ENCODE data around the gene CT47C1. TPM values are rescaled to one million over a fixed set of nuclear protein-coding genes. Genes with fewer than 3 reads are reported as not detected.

CT47C1 gene
- total and polyA plus RNA-seq, 2 of the 8 experiments (the other 6 are each of a cell fraction or from before 2014, with no cell fraction given) = not detected

DNA sequence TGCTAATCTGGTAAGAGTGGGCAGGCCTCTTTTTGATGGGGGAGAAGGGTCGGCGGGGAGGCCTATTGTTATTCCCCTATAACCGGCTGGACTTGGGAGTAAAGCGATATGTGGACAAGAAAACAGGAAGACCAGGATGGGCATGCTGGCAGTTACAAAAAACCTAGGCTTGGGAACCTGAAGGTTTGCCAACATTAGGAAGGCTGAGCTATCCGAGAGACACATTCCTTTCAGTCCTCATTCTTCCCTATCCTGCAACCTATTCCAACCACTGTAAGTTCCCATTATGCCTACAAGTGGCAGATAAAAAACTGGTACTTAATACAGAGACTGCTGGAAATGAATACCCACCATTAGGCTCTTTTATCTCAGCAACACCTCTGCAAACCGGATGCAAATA, 32.4 kb upstream of the CT47C1 start:
- 85% methylated on average over 2 of the region's 6 CpGs; no CpG with 5 or more reads in 1 of the 2 experiments for WGBS, 2 experiments (ENCODE audit: extremely low coverage in 1 of 2, insufficient coverage in 1 of 2, insufficient read length in 1 of 2, insufficient replicate concordance in 2 of 2, low coverage in 1 of 2, low lambda C conversion rate in 2 of 2, missing lambda C conversion rate in 1 of 2)
- Histone ChIP-seq H2AK5ac (ENCODE audit: low read depth, low read length) (no peak overlapping the region), H4K91ac (replicated peaks; ENCODE audit: insufficient read length, low read length) (no peak overlapping the region), H3K23ac (ENCODE audit: insufficient read length) (no peak overlapping the region), H3K14ac (ENCODE audit: insufficient read length) (no peak overlapping the region), H3K79me1 (ENCODE audit: low read depth, low read length) (no peaks in the 10 kb centered on the region), H2BK5ac (ENCODE audit: low read depth, low read length) (no peak overlapping the region), H2BK120ac (replicated peaks; ENCODE audit: low read depth, low read length) (no peak overlapping the region), H2AFZ (ENCODE audit: low read length) (no peak overlapping the region), H3K4me3 (ENCODE audit: extremely low read depth in 1 of 4, insufficient read depth in 2 of 4, low read depth in 3 of 4, low read length in 4 of 4) (no peak overlapping the region), H4K8ac (ENCODE audit: extremely low read depth, insufficient read depth, low read length) (no peak overlapping the region), H3K27me3 (replicated peaks in 1 of 4; ENCODE audit: control insufficient read depth in 3 of 4, extremely low read depth in 1 of 4, insufficient read depth in 3 of 4, low read length in 3 of 4) (no peaks in the 10 kb centered on the region), H4K20me1 (replicated peaks in 1 of 2; ENCODE audit: control insufficient read depth in 1 of 2, insufficient read depth in 2 of 2, low read length in 2 of 2) (no peaks in the 10 kb centered on the region), H4K5ac (ENCODE audit: insufficient read length, low read depth, low read length) (no peak overlapping the region), H3K23me2 (ENCODE audit: low read depth, low read length) (no peaks in the 10 kb centered on the region), H3K36me3 (ENCODE audit: control insufficient read depth in 2 of 4, insufficient read depth in 4 of 4, low read length in 3 of 4) (no peaks in the 10 kb centered on the region), H2BK20ac (ENCODE audit: low read length) (no peak overlapping the region), H2BK12ac (ENCODE audit: low read depth, low read length) (no peak overlapping the region), H3K56ac (replicated peaks; ENCODE audit: insufficient read length, low read depth, low read length) (no peak overlapping the region), H2BK15ac (ENCODE audit: low read length) (no peak overlapping the region), H3K27ac (ENCODE audit: low read depth, low read length) (no peak overlapping the region), H3K4me2 (ENCODE audit: insufficient read depth in 1 of 2, low read depth in 2 of 2, low read length in 2 of 2) (no peak overlapping the region), H3K18ac (ENCODE audit: extremely low read depth, low read length) (no peak overlapping the region), H3K4me1 (replicated peaks in 1 of 4; ENCODE audit: control insufficient read depth in 3 of 4, insufficient read depth in 4 of 4, low read length in 3 of 4) (no peaks in the 10 kb centered on the region), H3K79me2 (ENCODE audit: control insufficient read depth in 1 of 2, insufficient read depth in 2 of 2, low read length in 2 of 2) (no peaks in the 10 kb centered on the region), H3K9ac (replicated peaks in 1 of 4; ENCODE audit: extremely low read depth in 1 of 4, low read depth in 3 of 4, low read length in 3 of 4) (no peak overlapping the region), H3K4ac (replicated peaks; ENCODE audit: insufficient read length, low read depth, low read length) (no peak overlapping the region), H3K9me3 (ENCODE audit: insufficient read depth in 2 of 2, low read depth in 1 of 2, low read length in 1 of 2) (no peaks in the 10 kb centered on the region)
- ChIA-PET CTCF (ENCODE audit: partially characterized antibody) (interaction anchor here (0.6 kb wide), 1 partner anchor 15 kb away, joined by 3 read pairs; no protein-coding TSS in a partner anchor), POLR2A (ENCODE audit: partially characterized antibody) (no interaction called here)
- DNase-seq (ENCODE audit: low read depth in 1 of 2, low spot score in 2 of 2) (no peak), FAIRE-seq (no peak)
- TF ChIP-seq TCF12 (IDR thresholded peaks at IDR 0.05; ENCODE audit: low read depth, low read length) = no peak
- TF ChIP-seq CTBP2 (IDR thresholded peaks at IDR 0.05; ENCODE audit: borderline replicate concordance, insufficient read depth, insufficient read length, low read length) = no peak
- no peak for TF ChIP-seq TAF7 (optimal IDR thresholded peaks at IDR 0.05; ENCODE audit: borderline replicate concordance, low read depth, low read length)
- TF ChIP-seq BCL11A (IDR thresholded peaks at IDR 0.05; ENCODE audit: low read depth in 2 of 2, low read length in 2 of 2) = no peak
- no peak for TF ChIP-seq POLR2AphosphoS5 (IDR thresholded peaks at IDR 0.05; ENCODE audit: low read depth, low read length)
- TF ChIP-seq POLR2A (IDR thresholded peaks at IDR 0.05; ENCODE audit: control extremely low read depth in 1 of 2, low read depth in 2 of 2, low read length in 2 of 2) = no peak
- TF ChIP-seq, protein P1, sequence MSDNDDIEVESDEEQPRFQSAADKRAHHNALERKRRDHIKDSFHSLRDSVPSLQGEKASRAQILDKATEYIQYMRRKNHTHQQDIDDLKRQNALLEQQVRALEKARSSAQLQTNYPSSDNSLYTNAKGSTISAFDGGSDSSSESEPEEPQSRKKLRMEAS (IDR thresholded peaks at IDR 0.05) = no peak
- TF ChIP-seq SIRT6 (IDR thresholded peaks at IDR 0.05; ENCODE audit: low read length) = no peak
- TF ChIP-seq RXRA (IDR thresholded peaks at IDR 0.05; ENCODE audit: insufficient read depth, low read depth, low read length) = no peak
- TF ChIP-seq SIX5 (IDR thresholded peaks at IDR 0.05; ENCODE audit: low read depth, low read length) = no peak
- TF ChIP-seq, protein P2, sequence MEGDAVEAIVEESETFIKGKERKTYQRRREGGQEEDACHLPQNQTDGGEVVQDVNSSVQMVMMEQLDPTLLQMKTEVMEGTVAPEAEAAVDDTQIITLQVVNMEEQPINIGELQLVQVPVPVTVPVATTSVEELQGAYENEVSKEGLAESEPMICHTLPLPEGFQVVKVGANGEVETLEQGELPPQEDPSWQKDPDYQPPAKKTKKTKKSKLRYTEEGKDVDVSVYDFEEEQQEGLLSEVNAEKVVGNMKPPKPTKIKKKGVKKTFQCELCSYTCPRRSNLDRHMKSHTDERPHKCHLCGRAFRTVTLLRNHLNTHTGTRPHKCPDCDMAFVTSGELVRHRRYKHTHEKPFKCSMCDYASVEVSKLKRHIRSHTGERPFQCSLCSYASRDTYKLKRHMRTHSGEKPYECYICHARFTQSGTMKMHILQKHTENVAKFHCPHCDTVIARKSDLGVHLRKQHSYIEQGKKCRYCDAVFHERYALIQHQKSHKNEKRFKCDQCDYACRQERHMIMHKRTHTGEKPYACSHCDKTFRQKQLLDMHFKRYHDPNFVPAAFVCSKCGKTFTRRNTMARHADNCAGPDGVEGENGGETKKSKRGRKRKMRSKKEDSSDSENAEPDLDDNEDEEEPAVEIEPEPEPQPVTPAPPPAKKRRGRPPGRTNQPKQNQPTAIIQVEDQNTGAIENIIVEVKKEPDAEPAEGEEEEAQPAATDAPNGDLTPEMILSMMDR (IDR thresholded peaks at IDR 0.05; ENCODE audit: control extremely low read depth in 1 of 3, insufficient read depth in 1 of 3, low read depth in 1 of 3, low read length in 3 of 3) = no peak
- no peak for TF ChIP-seq KDM1A (IDR thresholded peaks at IDR 0.05; ENCODE audit: borderline replicate concordance, low read length)
- no peak for TF ChIP-seq YY1 (IDR thresholded peaks at IDR 0.05; ENCODE audit: low read depth, low read length)
